ENCODE measurements around the gene ACTN2.

Gene ACTN2

DNA sequence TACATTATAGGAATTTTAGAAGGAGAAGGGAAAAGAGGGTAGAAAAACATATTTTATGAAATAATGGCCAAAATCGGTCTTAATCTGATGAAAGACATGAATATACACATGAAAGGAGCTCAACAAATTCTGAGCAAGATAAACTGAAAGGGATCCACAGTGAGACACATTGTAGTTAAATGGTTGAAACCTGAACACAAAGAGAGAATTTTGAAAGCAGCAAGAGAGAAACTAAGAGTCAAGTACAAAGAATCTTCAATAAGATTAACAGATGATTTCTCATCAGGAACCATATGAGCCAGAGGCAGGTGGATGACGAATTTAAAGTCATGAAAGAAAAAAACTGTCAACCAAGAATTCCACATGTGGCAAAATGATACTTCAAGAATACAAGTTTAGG is 93.0 kb downstream of the ACTN2 start:
- H3K4me1 ChIP-seq (ENCODE audit: insufficient read depth, low read length, poor library complexity, severe bottlenecking), result no peaks in the 10 kb centered on the region
- no peaks in the 10 kb centered on the region for H4K20me1 ChIP-seq (ENCODE audit: insufficient read depth, low read length, poor library complexity, severe bottlenecking)
- no peaks in the 10 kb centered on the region for H3K9me2 ChIP-seq (replicated peaks; ENCODE audit: low read depth, low read length)
- peaks cover 4% of the 10 kb centered on the region for H3K27me3 ChIP-seq (ENCODE audit: insufficient read depth, low read length, poor library complexity, severe bottlenecking)
- H2AFZ ChIP-seq (ENCODE audit: low read length), result no peak overlapping the region
- no peaks in the 10 kb centered on the region for H3K79me2 ChIP-seq (ENCODE audit: insufficient read depth, low read length)
- H3K36me3 ChIP-seq (ENCODE audit: insufficient read depth, low read length), result no peaks in the 10 kb centered on the region
- no peak for TF ChIP-seq CTCF (conservative IDR thresholded peaks at IDR 0.05; ENCODE audit: low read length)
- TF ChIP-seq EZH2phosphoT487 (IDR thresholded peaks at IDR 0.05; ENCODE audit: borderline replicate concordance), result no peak
- H3K4me2 ChIP-seq (ENCODE audit: low read depth, low read length, poor library complexity, severe bottlenecking), result no peak overlapping the region
- no peak overlapping the region for H3K4me3 ChIP-seq (ENCODE audit: low read length, poor library complexity, severe bottlenecking)
- no peaks in the 10 kb centered on the region for H3F3A ChIP-seq (ENCODE audit: low read depth)
- H3K9me3 ChIP-seq (ENCODE audit: insufficient read depth, low read depth, low read length), result no peaks in the 10 kb centered on the region; the same call in 1 of the 2 replicates
- no peak overlapping the region for H3K9ac ChIP-seq (ENCODE audit: low read depth, low read length, poor library complexity, severe bottlenecking)

DNA sequence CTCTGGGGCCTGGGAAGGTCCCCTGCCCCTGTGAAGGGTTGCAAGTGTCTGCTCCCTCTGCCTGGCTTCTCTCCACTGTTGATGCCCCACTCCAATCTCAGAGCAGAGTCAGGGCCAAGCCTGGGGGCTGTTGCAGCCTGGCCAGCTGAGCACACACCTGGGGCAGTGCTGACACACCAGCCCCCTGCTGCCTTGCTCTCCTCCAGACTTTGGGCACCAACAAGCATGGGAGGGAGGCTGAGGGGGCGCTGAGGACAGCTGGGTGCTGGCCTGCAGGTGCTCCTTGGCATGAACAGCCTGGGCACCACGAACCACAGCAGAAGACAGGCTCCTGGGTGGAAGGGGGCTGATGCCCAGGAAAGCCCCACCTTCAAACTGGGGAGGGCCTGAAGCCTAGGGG is 99.2 kb downstream of the ACTN2 start:
- no peaks in the 10 kb centered on the region for H3K27me3 ChIP-seq (ENCODE audit: insufficient read depth, low read length, poor library complexity, severe bottlenecking)
- H3K79me2 ChIP-seq (ENCODE audit: insufficient read depth, low read length), result no peaks in the 10 kb centered on the region
- no peaks in the 10 kb centered on the region for H4K20me1 ChIP-seq (ENCODE audit: insufficient read depth, low read length, poor library complexity, severe bottlenecking)
- H2AFZ ChIP-seq (ENCODE audit: low read length), result no peak overlapping the region
- no peak overlapping the region for H3K4me2 ChIP-seq (ENCODE audit: low read depth, low read length, poor library complexity, severe bottlenecking)
- TF ChIP-seq CTCF (conservative IDR thresholded peaks at IDR 0.05; ENCODE audit: low read length) (no peak), EZH2phosphoT487 (IDR thresholded peaks at IDR 0.05; ENCODE audit: borderline replicate concordance) (no peak)
- no peaks in the 10 kb centered on the region for H3F3A ChIP-seq (ENCODE audit: low read depth)
- H3K4me1 ChIP-seq (ENCODE audit: insufficient read depth, low read length, poor library complexity, severe bottlenecking), result no peaks in the 10 kb centered on the region
- no peak overlapping the region for H3K4me3 ChIP-seq (ENCODE audit: low read length, poor library complexity, severe bottlenecking)
- H3K9ac ChIP-seq (ENCODE audit: low read depth, low read length, poor library complexity, severe bottlenecking), result no peak overlapping the region
- H3K9me3 ChIP-seq (ENCODE audit: insufficient read depth, low read depth, low read length), result no peaks in the 10 kb centered on the region
- no peaks in the 10 kb centered on the region for H3K36me3 ChIP-seq (ENCODE audit: insufficient read depth, low read length)
- H3K9me2 ChIP-seq (replicated peaks; ENCODE audit: low read depth, low read length), result no peaks in the 10 kb centered on the region

GRCh38 chr1:236786453-236786852 is 100.2 kb downstream of the ACTN2 start:
- Histone ChIP-seq H3K9ac (ENCODE audit: low read depth, low read length, poor library complexity, severe bottlenecking) (no peak overlapping the region), H3K9me2 (replicated peaks; ENCODE audit: low read depth, low read length) (no peaks in the 10 kb centered on the region), H3F3A (ENCODE audit: low read depth) (no peaks in the 10 kb centered on the region), H3K36me3 (ENCODE audit: insufficient read depth, low read length) (no peaks in the 10 kb centered on the region), H3K79me2 (ENCODE audit: insufficient read depth, low read length) (no peaks in the 10 kb centered on the region), H3K4me3 (ENCODE audit: low read length, poor library complexity, severe bottlenecking) (no peak overlapping the region), H3K4me2 (ENCODE audit: low read depth, low read length, poor library complexity, severe bottlenecking) (no peak overlapping the region), H3K27me3 (ENCODE audit: insufficient read depth, low read length, poor library complexity, severe bottlenecking) (peaks cover 4% of the 10 kb centered on the region), H2AFZ (ENCODE audit: low read length) (no peak overlapping the region), H4K20me1 (ENCODE audit: insufficient read depth, low read length, poor library complexity, severe bottlenecking) (no peaks in the 10 kb centered on the region), H3K4me1 (ENCODE audit: insufficient read depth, low read length, poor library complexity, severe bottlenecking) (no peaks in the 10 kb centered on the region), H3K9me3 (ENCODE audit: insufficient read depth, low read depth, low read length) (no peaks in the 10 kb centered on the region)
- TF ChIP-seq EZH2phosphoT487 (IDR thresholded peaks at IDR 0.05; ENCODE audit: borderline replicate concordance), result no peak

GRCh38 chr1:236794585-236795034 is 108.3 kb downstream of the ACTN2 start:
- Histone ChIP-seq H3K79me2 (ENCODE audit: insufficient read depth, low read length) (peaks cover 42% of the 10 kb centered on the region), H3K9me3 (ENCODE audit: insufficient read depth, low read depth, low read length) (no peaks in the 10 kb centered on the region), H3F3A (ENCODE audit: low read depth) (no peaks in the 10 kb centered on the region), H3K4me2 (ENCODE audit: low read depth, low read length, poor library complexity, severe bottlenecking) (peak overlapping the region; percentile 95), H3K9me2 (replicated peaks; ENCODE audit: low read depth, low read length) (no peaks in the 10 kb centered on the region), H3K4me3 (ENCODE audit: low read length, poor library complexity, severe bottlenecking) (peak overlapping the region; percentile 93), H3K36me3 (ENCODE audit: insufficient read depth, low read length) (no peaks in the 10 kb centered on the region), H4K20me1 (ENCODE audit: insufficient read depth, low read length, poor library complexity, severe bottlenecking) (peaks cover 19% of the 10 kb centered on the region), H3K27me3 (ENCODE audit: insufficient read depth, low read length, poor library complexity, severe bottlenecking) (peaks cover 24% of the 10 kb centered on the region), H2AFZ (ENCODE audit: low read length) (peak overlapping the region; percentile 96), H3K9ac (ENCODE audit: low read depth, low read length, poor library complexity, severe bottlenecking) (peak overlapping the region; percentile 86), H3K4me1 (ENCODE audit: insufficient read depth, low read length, poor library complexity, severe bottlenecking) (peaks cover 23% of the 10 kb centered on the region)
- TF ChIP-seq EZH2phosphoT487 (IDR thresholded peaks at IDR 0.05; ENCODE audit: borderline replicate concordance) (no peak), CTCF (conservative IDR thresholded peaks at IDR 0.05; ENCODE audit: low read length) (no peak)

Data from Loucy (cell line).